SK-N-MC (cell line): ENCODE data around the gene CCDC150.

Source experiments
- EZH2 ChIP-seq: fragments of 200-600 bp; sonication (generic); IDR thresholded peaks from one replicate; pipeline ENCODE4 v1.6.1; 2017; ENCODE audit warnings: antibody characterized with exemption
- FOXP2 ChIP-seq: optimal IDR thresholded peaks from 2 replicates; pipeline ENCODE3; 2011; ENCODE audit warnings: mild to moderate bottlenecking, moderate library complexity; ENCODE audit not compliant: insufficient read depth; ENCODE audit errors: extremely low read length, control extremely low read depth
- POLR2AphosphoS5 ChIP-seq: IDR thresholded peaks from 2 replicates; pipeline ENCODE4 v1.6.1; 2012; ENCODE audit warnings: mild to moderate bottlenecking, low read depth, low read length, borderline replicate concordance

DNA sequence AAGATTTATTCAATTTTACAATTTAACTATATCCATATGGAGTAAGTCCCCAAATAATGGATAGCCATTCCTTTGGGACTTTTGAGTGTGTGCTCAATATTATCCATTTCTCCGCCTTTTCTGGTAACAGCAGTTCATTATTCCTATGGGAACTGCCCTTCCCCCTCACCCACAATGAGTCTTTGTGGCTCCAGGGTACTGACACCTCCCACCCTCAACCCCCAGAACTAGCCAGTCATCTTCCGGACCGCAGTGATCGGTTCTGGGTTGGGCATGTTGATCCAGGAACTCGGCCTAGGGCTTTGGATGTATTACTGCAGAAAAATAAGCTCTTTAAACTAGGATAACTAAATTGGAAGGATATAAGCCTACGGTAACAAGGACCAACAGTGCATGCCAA, 45.4 kb upstream of the CCDC150 start:
- TF ChIP-seq FOXP2 = no peak
- no peak for TF ChIP-seq POLR2AphosphoS5
- TF ChIP-seq EZH2 = no peak
